Naive thymus-derived CD8-positive, alpha-beta T cell (primary cell): ENCODE data around the gene MAPK4. TPM values are rescaled to one million over a fixed set of nuclear protein-coding genes. Genes with fewer than 3 reads are reported as not detected.
"Not testable (repeated sequence)": the region's sequence is repeated elsewhere in the genome, so short reads cannot be mapped to it uniquely, and the experiment has no call there.

Experiments used
- ATAC-seq, 2 donors: fragments of 150-1000 bp; cut with Tn5 transposase in 1 of 2; sonication (Bioruptor Pico), chemical (Tn5 transposase) in 1 of 2; 1 replicate in 1 of 2; 2 replicates in 1 of 2; pipeline ENCODE4 v1.10.0; 2021; ENCODE audit warnings: mild to moderate bottlenecking in 2 of 2, moderate library complexity in 2 of 2
- POLR2A ChIA-PET: fragments of 350-600 bp; sonication (Branson Sonifier 250); formaldehyde crosslinking; loops from one replicate; lab custom pipeline; 2021; ENCODE audit warnings: antibody characterized with exemption; lab: Charles Lee
- DNase-seq, 10 donors: peaks; one replicate each; pipeline versions ENCODE4 v3.0.0 to v3.0.0-alpha.2; 2020 to 2022
- H3K27ac Mint-ChIP-seq, 10 donors: one replicate each; pipeline ENCODE4 v1.8.0; 2020 to 2022; ENCODE audit warnings: mild to moderate bottlenecking in 10 of 10, mixed read lengths in 10 of 10, moderate library complexity in 4 of 10, inconsistent platforms in 1 of 10
- H3K27me3 Mint-ChIP-seq, 5 donors: one replicate each; pipeline ENCODE4 v1.8.0; 2021 to 2022; ENCODE audit warnings: mixed read lengths in 5 of 5
- H3K36me3 Mint-ChIP-seq, 3 donors: one replicate each; pipeline ENCODE4 v1.8.0; 2020 to 2022; ENCODE audit warnings: mixed read lengths in 3 of 3, mild to moderate bottlenecking in 2 of 3, inconsistent platforms in 1 of 3
- H3K4me1 Mint-ChIP-seq, 4 donors: one replicate each; pipeline ENCODE4 v1.8.0; 2021 to 2022; ENCODE audit warnings: mixed read lengths in 4 of 4
- H3K4me3 Mint-ChIP-seq, 10 donors: one replicate each; pipeline ENCODE4 v1.8.0; 2020 to 2022; ENCODE audit warnings: mild to moderate bottlenecking in 10 of 10, mixed read lengths in 10 of 10, moderate library complexity in 6 of 10, inconsistent platforms in 1 of 10
- H3K9me3 Mint-ChIP-seq, 9 donors: one replicate each; pipeline ENCODE4 v1.8.0; 2020 to 2022; ENCODE audit warnings: mixed read lengths in 9 of 9, mild to moderate bottlenecking in 3 of 9, inconsistent platforms in 1 of 9, moderate library complexity in 1 of 9
- polyA plus RNA-seq, 3 donors: library from polyadenylated mRNA; unstranded; fragments of 300-500 nt; fragmentation: Illumina TruSeq; gene quantifications; one replicate each; pipeline ENCODE4 v1.2.3, GENCODE V29; 2021
- total RNA-seq, 8 experiments: library from RNA in 2 of 8; stranded (reverse) in 2 of 8; gene quantifications; one replicate each; pipeline ENCODE4 v1.2.3 and lab custom pipeline; 2021 to 2026

Gene MAPK4
- total and polyA plus RNA-seq, 5 experiments from 2014 or later = 0.39 TPM; not detected in 4

- H3K4me1 Mint-ChIP-seq = no peaks in the 10 kb centered on the region
- no peak overlapping the region for H3K27ac Mint-ChIP-seq
- peaks cover 0 to 4% (median 0%) of the 10 kb centered on the region in 3 donors for H3K36me3 Mint-ChIP-seq
- POLR2A ChIA-PET = no interaction called here
- H3K9me3 Mint-ChIP-seq = peaks cover 0 to 14% (median 8%) of the 10 kb centered on the region in 9 donors
- no peak for ATAC-seq
- no peak overlapping the region for H3K4me3 Mint-ChIP-seq
- H3K27me3 Mint-ChIP-seq = peaks cover 6 to 40% (median 8%) of the 10 kb centered on the region in 5 donors
- DNase-seq = no peak
Measured at GRCh38 chr18:50581517-50581916, 21.6 kb downstream of the MAPK4 start.

- Mint-ChIP-seq H3K4me3 (no peak overlapping the region), H3K4me1 (no peaks in the 10 kb centered on the region), H3K27ac (no peak overlapping the region), H3K9me3 (peaks cover 0 to 14% (median 10%) of the 10 kb centered on the region in 9 donors), H3K36me3 (peaks cover 0 to 4% (median 0%) of the 10 kb centered on the region in 3 donors), H3K27me3 (peaks cover 6 to 40% (median 8%) of the 10 kb centered on the region in 5 donors)
- DNase-seq (no peak), ATAC-seq (no peak)
- POLR2A ChIA-PET = no interaction called here
Measured at GRCh38 chr18:50582500-50582899, 22.6 kb downstream of the MAPK4 start.

GRCh38 chr18:50586710-50587109, 26.8 kb downstream of the MAPK4 start:
- no peaks in the 10 kb centered on the region for H3K4me1 Mint-ChIP-seq
- H3K9me3 Mint-ChIP-seq = peaks cover 0 to 19% (median 10%) of the 10 kb centered on the region in 9 donors
- POLR2A ChIA-PET = no interaction called here
- no peak overlapping the region for H3K27ac Mint-ChIP-seq
- no peak overlapping the region for H3K4me3 Mint-ChIP-seq
- H3K27me3 Mint-ChIP-seq = peaks cover 0 to 11% (median 2%) of the 10 kb centered on the region in 5 donors
- ATAC-seq = no peak
- H3K36me3 Mint-ChIP-seq = peaks cover 0 to 10% (median 0%) of the 10 kb centered on the region in 3 donors
- DNase-seq = no peak

GRCh38 chr18:50590593-50590992, 30.7 kb downstream of the MAPK4 start:
- Mint-ChIP-seq H3K27me3 (peaks cover 0 to 14% (median 2%) of the 10 kb centered on the region in 5 donors), H3K4me3 (no peak overlapping the region), H3K27ac (no peak overlapping the region), H3K36me3 (peaks cover 0 to 7% (median 0%) of the 10 kb centered on the region in 3 donors), H3K9me3 (peaks cover 0 to 10% (median 2%) of the 10 kb centered on the region in 9 donors), H3K4me1 (no peaks in the 10 kb centered on the region)
- ATAC-seq (no peak), DNase-seq (no peak)
- POLR2A ChIA-PET = no interaction called here

GRCh38 chr18:50594012-50594411, 34.1 kb downstream of the MAPK4 start:
- Mint-ChIP-seq H3K36me3 (no peaks in the 10 kb centered on the region), H3K27ac (peak overlapping the region in 1 of 10 donors; percentile 25), H3K27me3 (peaks cover 0 to 19% (median 0%) of the 10 kb centered on the region in 5 donors), H3K4me1 (no peaks in the 10 kb centered on the region), H3K4me3 (no peak overlapping the region), H3K9me3 (peaks cover 0 to 2% (median 0%) of the 10 kb centered on the region in 9 donors)
- POLR2A ChIA-PET = no interaction called here
- ATAC-seq (no peak), DNase-seq (no peak)

- Mint-ChIP-seq H3K9me3 (peaks cover 0 to 2% (median 0%) of the 10 kb centered on the region in 9 donors), H3K27me3 (peaks cover 0 to 19% (median 0%) of the 10 kb centered on the region in 5 donors), H3K36me3 (no peaks in the 10 kb centered on the region), H3K27ac (no peak overlapping the region), H3K4me1 (no peaks in the 10 kb centered on the region), H3K4me3 (no peak overlapping the region)
- ATAC-seq (no peak), DNase-seq (no peak)
- POLR2A ChIA-PET = no interaction called here
Measured at GRCh38 chr18:50594942-50595341, 35.1 kb downstream of the MAPK4 start.

GRCh38 chr18:50602466-50602865, 42.6 kb downstream of the MAPK4 start:
- DNase-seq (no peak), ATAC-seq (no peak)
- Mint-ChIP-seq H3K36me3 (no peaks in the 10 kb centered on the region), H3K4me1 (no peaks in the 10 kb centered on the region), H3K9me3 (peaks cover 0 to 12% (median 2%) of the 10 kb centered on the region in 9 donors), H3K27me3 (peaks cover 0 to 23% (median 7%) of the 10 kb centered on the region in 5 donors), H3K27ac (no peak overlapping the region), H3K4me3 (no peak overlapping the region)
- POLR2A ChIA-PET = no interaction called here

- H3K27ac Mint-ChIP-seq = no peak overlapping the region
- H3K27me3 Mint-ChIP-seq = peaks cover 2 to 16% (median 10%) of the 10 kb centered on the region in 5 donors
- POLR2A ChIA-PET = no interaction called here
- no peak overlapping the region for H3K4me3 Mint-ChIP-seq
- peaks cover 0 to 14% (median 6%) of the 10 kb centered on the region in 9 donors for H3K9me3 Mint-ChIP-seq
- no peaks in the 10 kb centered on the region for H3K4me1 Mint-ChIP-seq
- ATAC-seq (no peak), DNase-seq (no peak)
- peaks cover 0 to 6% (median 0%) of the 10 kb centered on the region in 3 donors for H3K36me3 Mint-ChIP-seq
Measured at GRCh38 chr18:50606609-50607008, 46.7 kb downstream of the MAPK4 start.

- peaks cover 0 to 11% (median 2%) of the 10 kb centered on the region in 9 donors for H3K9me3 Mint-ChIP-seq
- H3K27me3 Mint-ChIP-seq = peaks cover 2 to 17% (median 8%) of the 10 kb centered on the region in 5 donors
- ATAC-seq (no peak), DNase-seq (no peak)
- H3K4me3 Mint-ChIP-seq = no peak overlapping the region
- H3K4me1 Mint-ChIP-seq = no peaks in the 10 kb centered on the region
- H3K36me3 Mint-ChIP-seq = peaks cover 0 to 6% (median 0%) of the 10 kb centered on the region in 3 donors
- POLR2A ChIA-PET = no interaction called here
- H3K27ac Mint-ChIP-seq = peak overlapping the region in 1 of 10 donors; percentile 10
Measured at GRCh38 chr18:50607378-50607926, 47.6 kb downstream of the MAPK4 start.

GRCh38 chr18:50609171-50609570, 49.3 kb downstream of the MAPK4 start:
- H3K4me3 Mint-ChIP-seq, DNase-seq, H3K4me1 Mint-ChIP-seq, ATAC-seq, H3K27ac Mint-ChIP-seq, POLR2A ChIA-PET: not testable (repeated sequence)
- H3K9me3 Mint-ChIP-seq = peaks cover 0 to 18% (median 8%) of the 10 kb centered on the region in 9 donors
- peaks cover 0 to 10% (median 0%) of the 10 kb centered on the region in 3 donors for H3K36me3 Mint-ChIP-seq
- peaks cover 2 to 18% (median 8%) of the 10 kb centered on the region in 5 donors for H3K27me3 Mint-ChIP-seq

- ATAC-seq (no peak), DNase-seq (no peak)
- POLR2A ChIA-PET = no interaction called here
- Mint-ChIP-seq H3K27ac (no peak overlapping the region), H3K36me3 (peaks cover 0 to 10% (median 0%) of the 10 kb centered on the region in 3 donors), H3K4me3 (no peak overlapping the region), H3K4me1 (no peaks in the 10 kb centered on the region), H3K27me3 (peaks cover 2 to 21% (median 8%) of the 10 kb centered on the region in 5 donors), H3K9me3 (peaks cover 0 to 18% (median 8%) of the 10 kb centered on the region in 9 donors)
Measured at GRCh38 chr18:50610349-50610748, 50.5 kb downstream of the MAPK4 start.

- DNase-seq (no peak), ATAC-seq (no peak)
- no peak overlapping the region for H3K4me3 Mint-ChIP-seq
- peaks cover 0 to 18% (median 8%) of the 10 kb centered on the region in 9 donors for H3K9me3 Mint-ChIP-seq
- H3K27ac Mint-ChIP-seq = no peak overlapping the region
- peaks cover 0 to 10% (median 0%) of the 10 kb centered on the region in 3 donors for H3K36me3 Mint-ChIP-seq
- no peaks in the 10 kb centered on the region for H3K4me1 Mint-ChIP-seq
- H3K27me3 Mint-ChIP-seq = peaks cover 0 to 19% (median 7%) of the 10 kb centered on the region in 5 donors
- POLR2A ChIA-PET = no interaction called here
Measured at GRCh38 chr18:50611529-50611941, 51.6 kb downstream of the MAPK4 start.

- Mint-ChIP-seq H3K9me3 (peaks cover 0 to 13% (median 4%) of the 10 kb centered on the region in 9 donors), H3K27ac (no peak overlapping the region), H3K36me3 (peaks cover 0 to 4% (median 0%) of the 10 kb centered on the region in 3 donors), H3K4me3 (no peak overlapping the region), H3K4me1 (no peaks in the 10 kb centered on the region), H3K27me3 (peaks cover 2 to 29% (median 10%) of the 10 kb centered on the region in 5 donors)
- DNase-seq (no peak), ATAC-seq (no peak)
- POLR2A ChIA-PET = no interaction called here
Measured at GRCh38 chr18:50614838-50615237, 55.0 kb downstream of the MAPK4 start.
